Large intestine (tissue), 3 donors: ENCODE results near the gene RNF121. TPM values are rescaled to one million over a fixed set of nuclear protein-coding genes. Genes with fewer than 3 reads are reported as not detected.

Experiments
- DNase-seq, 2 donors: peaks; one replicate each; pipeline versions ENCODE4 v3.0.0 to v3.0.0-alpha.2; 2013
- H3K27ac ChIP-seq: one replicate; pipeline ENCODE4 v1.5.1; 2013; ENCODE audit warnings: low read length
- H3K27me3 ChIP-seq: 2 replicates; pipeline ENCODE4 v1.6.1; 2013; ENCODE audit warnings: low read length; ENCODE audit not compliant: control insufficient read depth, insufficient read depth
- H3K36me3 ChIP-seq: 2 replicates; pipeline ENCODE4 v1.6.1; 2013; ENCODE audit warnings: low read length; ENCODE audit not compliant: control insufficient read depth, insufficient read depth
- H3K4me1 ChIP-seq: one replicate; pipeline ENCODE4 v1.6.1; 2013; ENCODE audit warnings: low read length; ENCODE audit not compliant: control insufficient read depth, insufficient read depth
- H3K4me3 ChIP-seq: one replicate; pipeline ENCODE4 v1.5.1; 2013; ENCODE audit warnings: low read length
- H3K9me3 ChIP-seq: one replicate; pipeline ENCODE4 v1.6.1; 2013; ENCODE audit warnings: mild to moderate bottlenecking, low read depth, low read length, moderate library complexity; ENCODE audit not compliant: control insufficient read depth
- WGBS: methylation state at CpG from one replicate; pipeline ENCODE4 v1.1.5; 2013; ENCODE audit warnings: low lambda C conversion rate; ENCODE audit not compliant: insufficient coverage; 5-methylcytosine and 5-hydroxymethylcytosine counted together
- polyA plus RNA-seq: library from polyadenylated mRNA; unstranded; fragments of 120-200 nt; gene quantifications from one replicate; pipeline ENCODE4 v1.2.1, GENCODE V29; 2013

The RNF121 gene
- polyA plus RNA-seq, 1 donor: 42.9 TPM

- Histone ChIP-seq H3K27ac (peak within 1 kb of the TSS; percentile 11), H3K4me1 (no peaks in the 10 kb centered on the region), H3K9me3 (no peaks in the 10 kb centered on the region), H3K36me3 (peaks cover 53% of the 10 kb centered on the region), H3K4me3 (no peak within 1 kb of the TSS), H3K27me3 (no peaks in the 10 kb centered on the region)
- no peak for DNase-seq
- 100% methylated on average over 1 of the region's 11 CpGs for WGBS
Observed at GRCh38 chr11:71998649-71999310, 69.9 kb downstream of the RNF121 start, which contains the start of gene IL18BP. Gene IL18BP (plus strand): TSS chr11:71998909. CDS start chr11:71999985, 1,076 bp downstream.

- H3K27me3 ChIP-seq: no peaks in the 10 kb centered on the region
- H3K36me3 ChIP-seq: peaks cover 59% of the 10 kb centered on the region
- no peak overlapping the region for H3K4me3 ChIP-seq
- no peaks in the 10 kb centered on the region for H3K9me3 ChIP-seq
- H3K27ac ChIP-seq: peak overlapping the region; percentile 11
- no peak for DNase-seq
- H3K4me1 ChIP-seq: no peaks in the 10 kb centered on the region
- WGBS: no CpG with 5 or more reads among the region's 2 CpGs
Observed at GRCh38 chr11:71999362-71999761, 70.5 kb downstream of the RNF121 start.

DNA sequence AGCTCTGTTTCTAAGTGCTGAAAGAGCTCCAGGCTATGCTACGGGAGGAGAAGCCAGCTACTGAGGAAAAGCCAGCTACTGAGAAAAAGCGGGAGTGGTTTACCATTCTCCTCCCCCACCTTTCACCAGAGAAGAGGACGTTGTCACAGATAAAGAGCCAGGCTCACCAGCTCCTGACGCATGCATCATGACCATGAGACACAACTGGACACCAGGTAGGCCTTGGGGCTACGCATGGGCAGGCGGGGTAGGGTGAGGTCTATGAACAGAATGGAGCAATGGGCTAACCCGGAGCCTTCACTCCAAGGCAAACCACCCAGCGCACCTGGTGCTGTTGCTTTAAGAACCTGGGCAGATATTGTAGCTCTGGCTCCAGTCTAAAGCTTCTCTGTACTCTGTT, 71.0 kb downstream of the RNF121 start:
- Histone ChIP-seq H3K4me3 (no peak overlapping the region), H3K27me3 (no peaks in the 10 kb centered on the region), H3K36me3 (peaks cover 61% of the 10 kb centered on the region), H3K27ac (no peak overlapping the region), H3K9me3 (no peaks in the 10 kb centered on the region), H3K4me1 (no peaks in the 10 kb centered on the region)
- no CpG with 5 or more reads among the region's 8 CpGs for WGBS
- no peak for DNase-seq

- DNase-seq: no peak
- no CpG with 5 or more reads among the region's 10 CpGs for WGBS
- H3K36me3 ChIP-seq: peaks cover 66% of the 10 kb centered on the region
- H3K9me3 ChIP-seq: no peaks in the 10 kb centered on the region
- no peaks in the 10 kb centered on the region for H3K27me3 ChIP-seq
- H3K27ac ChIP-seq: no peak overlapping the region
- no peak overlapping the region for H3K4me3 ChIP-seq
- no peaks in the 10 kb centered on the region for H3K4me1 ChIP-seq
Observed at GRCh38 chr11:72000202-72000867, 71.5 kb downstream of the RNF121 start.

DNA sequence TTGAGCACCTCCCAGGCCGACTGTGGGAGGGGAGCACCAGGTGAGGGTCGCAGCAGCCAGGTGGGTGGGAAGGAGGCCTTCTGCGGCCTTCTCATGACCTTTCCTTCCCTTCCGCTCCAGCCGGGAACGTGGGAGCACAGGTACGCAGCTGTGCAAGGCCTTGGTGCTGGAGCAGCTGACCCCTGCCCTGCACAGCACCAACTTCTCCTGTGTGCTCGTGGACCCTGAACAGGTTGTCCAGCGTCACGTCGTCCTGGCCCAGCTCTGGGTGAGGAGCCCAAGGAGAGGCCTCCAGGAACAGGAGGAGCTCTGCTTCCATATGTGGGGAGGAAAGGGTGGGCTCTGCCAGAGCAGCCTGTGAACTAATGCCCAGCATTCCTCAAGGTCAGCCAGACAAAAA, 72.4 kb downstream of the RNF121 start:
- H3K36me3 ChIP-seq: peaks cover 72% of the 10 kb centered on the region
- no peak overlapping the region for H3K27ac ChIP-seq
- no peaks in the 10 kb centered on the region for H3K4me1 ChIP-seq
- no peaks in the 10 kb centered on the region for H3K27me3 ChIP-seq
- no peaks in the 10 kb centered on the region for H3K9me3 ChIP-seq
- no peak for DNase-seq
- H3K4me3 ChIP-seq: no peak overlapping the region
- WGBS: no CpG with 5 or more reads among the region's 11 CpGs

- no peak overlapping the region for H3K4me3 ChIP-seq
- no peaks in the 10 kb centered on the region for H3K27me3 ChIP-seq
- H3K36me3 ChIP-seq: peaks cover 74% of the 10 kb centered on the region
Observed at GRCh38 chr11:72001834-72002591, 73.2 kb downstream of the RNF121 start.

DNA sequence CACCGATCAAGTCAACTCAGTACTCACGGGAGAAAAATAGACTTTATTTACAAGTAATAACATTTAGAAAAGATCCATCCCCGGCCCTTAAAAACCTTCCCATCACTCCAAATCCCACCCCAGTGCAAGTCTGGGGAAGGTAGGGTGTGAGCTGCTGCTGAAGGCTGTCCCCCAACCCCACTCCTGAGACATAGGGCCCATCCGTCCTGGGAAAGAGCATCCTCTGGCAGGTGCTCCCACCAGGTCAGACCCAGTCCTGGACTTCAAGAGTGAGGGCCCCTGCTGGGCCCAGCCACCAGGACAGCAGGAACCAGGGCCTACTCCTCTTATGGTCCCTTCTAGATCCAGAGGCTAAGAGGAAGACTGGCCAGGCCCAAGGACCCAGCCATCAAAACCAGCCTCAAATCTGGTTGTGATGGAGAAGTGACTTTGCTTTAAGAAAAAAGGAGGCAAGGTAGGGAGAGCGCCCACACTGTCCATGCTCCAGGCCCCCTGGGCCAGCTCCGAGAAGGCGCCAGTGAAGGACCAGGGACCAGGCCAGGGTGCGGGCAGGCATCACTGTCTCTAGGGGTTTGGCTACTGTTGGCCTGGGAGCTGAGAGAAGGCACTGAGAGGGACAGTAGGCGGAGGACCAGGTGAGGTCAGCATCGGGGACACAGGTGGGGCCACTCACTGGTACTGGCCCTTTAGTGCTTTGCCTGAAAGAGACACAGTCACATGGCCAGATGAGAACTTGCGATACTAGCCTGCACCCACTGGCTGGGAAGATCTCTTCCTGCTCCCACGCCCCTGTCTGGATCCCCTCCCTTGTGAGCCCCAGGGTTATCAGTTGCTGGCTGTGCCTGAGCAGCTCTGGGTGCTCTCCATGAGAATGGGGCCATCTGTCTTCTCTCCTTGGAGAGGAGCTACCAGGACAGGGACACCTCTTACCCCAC, 74.3 kb downstream of the RNF121 start:
- Histone ChIP-seq H3K27ac (no peak overlapping the region), H3K27me3 (no peaks in the 10 kb centered on the region), H3K4me3 (no peak overlapping the region), H3K36me3 (peaks cover 83% of the 10 kb centered on the region), H3K9me3 (no peaks in the 10 kb centered on the region), H3K4me1 (no peaks in the 10 kb centered on the region)
- no CpG with 5 or more reads among the region's 12 CpGs for WGBS
- no peak for DNase-seq

More at GRCh38 chr11:72001834-72002591, 73.2 kb downstream of the RNF121 start:
- no peaks in the 10 kb centered on the region for H3K9me3 ChIP-seq
- 24% methylated on average over 2 of the region's 10 CpGs for WGBS
- DNase-seq: no peak
- H3K4me1 ChIP-seq: no peaks in the 10 kb centered on the region
- no peak overlapping the region for H3K27ac ChIP-seq

DNA sequence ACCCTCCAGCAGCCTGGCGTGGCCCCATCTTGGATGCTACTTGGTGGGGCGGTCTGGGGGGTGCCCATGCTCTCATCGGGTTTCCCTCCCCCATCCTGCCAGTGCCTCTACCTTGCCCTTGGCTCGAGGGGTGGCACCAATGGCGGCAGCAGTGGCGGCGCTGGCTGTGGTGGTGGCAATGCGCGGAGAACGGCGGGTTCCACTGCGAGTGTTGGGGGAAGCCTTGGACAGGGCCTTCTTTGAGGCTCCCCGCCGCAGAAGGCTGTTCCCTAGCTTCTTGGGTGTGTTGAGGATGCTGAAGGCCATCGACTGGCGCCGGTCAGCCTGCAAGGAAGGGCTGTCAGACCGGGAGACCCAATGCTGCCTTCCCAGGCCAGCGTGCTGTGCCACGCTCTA, 74.9 kb downstream of the RNF121 start:
- Histone ChIP-seq H3K27ac (no peak overlapping the region), H3K27me3 (no peaks in the 10 kb centered on the region), H3K36me3 (peaks cover 90% of the 10 kb centered on the region), H3K4me3 (no peak overlapping the region), H3K4me1 (no peaks in the 10 kb centered on the region), H3K9me3 (no peaks in the 10 kb centered on the region)
- no CpG with 5 or more reads among the region's 20 CpGs for WGBS
- DNase-seq: no peak

GRCh38 chr11:72004515-72005346, 75.9 kb downstream of the RNF121 start:
- Histone ChIP-seq H3K27ac (no peak overlapping the region), H3K4me1 (no peaks in the 10 kb centered on the region), H3K36me3 (peaks cover 97% of the 10 kb centered on the region), H3K4me3 (no peak overlapping the region), H3K27me3 (no peaks in the 10 kb centered on the region), H3K9me3 (no peaks in the 10 kb centered on the region)
- WGBS: no CpG with 5 or more reads among the region's 16 CpGs
- no peak for DNase-seq
